ENCODE measurements around the gene INPP5A. TPM values are rescaled to one million over a fixed set of nuclear protein-coding genes. Genes with fewer than 3 reads are reported as not detected.

Gene INPP5A
- total and polyA plus RNA-seq, 2 of the 13 experiments (the other 11 are each of a cell fraction or from before 2014, with no cell fraction given) = 17.5 to 37.9 TPM

- no peak for TF ChIP-seq PRPF4 (IDR thresholded peaks at IDR 0.05; ENCODE audit: low read depth, low read length, poor library complexity, severe bottlenecking)
- TF ChIP-seq MYNN (CRISPR knock-in tag; IDR thresholded peaks at IDR 0.05; ENCODE audit: low read depth) = no peak
- no peak for TF ChIP-seq CEBPG (CRISPR knock-in tag; IDR thresholded peaks at IDR 0.05)
- no peak for TF ChIP-seq ZBTB25 (CRISPR knock-in tag; IDR thresholded peaks at IDR 0.05)
- no peak for TF ChIP-seq ZNF318 (CRISPR knock-in tag; IDR thresholded peaks at IDR 0.05)
- TF ChIP-seq ZNF207 (IDR thresholded peaks at IDR 0.05; ENCODE audit: borderline replicate concordance) = no peak
- TF ChIP-seq ZXDC (CRISPR knock-in tag; IDR thresholded peaks at IDR 0.05) = no peak
- TF ChIP-seq ZMAT3 (CRISPR knock-in tag; conservative IDR thresholded peaks at IDR 0.05) = no peak
Observed at GRCh38 chr10:132593389-132593788, 55.8 kb downstream of the INPP5A start (continued).

All from HepG2 (cell line).